Fibroblast of lung (primary cell): Measurements from ENCODE around the gene CENPN. TPM values are rescaled to one million over a fixed set of nuclear protein-coding genes. Genes with fewer than 3 reads are reported as not detected.

Source experiments
- DNase-seq, 2 donors: peaks; one replicate each; pipeline versions ENCODE4 v3.0.0 to v3.0.0-alpha.2; 2010; ENCODE audit warnings: low read depth in 2 of 2
- H2AFZ ChIP-seq: 2 replicates; pipeline ENCODE4 v1.5.1; 2012; ENCODE audit warnings: low read length, control low read depth, inconsistent platforms
- H3K27ac ChIP-seq: 2 replicates; pipeline ENCODE4 v1.5.1; 2011; ENCODE audit warnings: low read length, control low read depth; ENCODE audit not compliant: insufficient read depth
- H3K27me3 ChIP-seq: 2 replicates; pipeline ENCODE4 v1.5.1; 2011; ENCODE audit warnings: mild to moderate bottlenecking, low read length; ENCODE audit not compliant: control insufficient read depth, insufficient read depth
- H3K36me3 ChIP-seq: 2 replicates; pipeline ENCODE4 v1.5.1; 2011; ENCODE audit warnings: low read length; ENCODE audit not compliant: control insufficient read depth, insufficient read depth
- H3K4me1 ChIP-seq: 2 replicates; pipeline ENCODE4 v1.5.1; 2011; ENCODE audit warnings: low read length; ENCODE audit not compliant: control insufficient read depth, insufficient read depth; ENCODE audit errors: extremely low read depth
- H3K4me2 ChIP-seq: 2 replicates; pipeline ENCODE4 v1.5.1; 2011; ENCODE audit warnings: low read length, control low read depth; ENCODE audit not compliant: insufficient read depth; ENCODE audit errors: extremely low read depth
- H3K4me3 ChIP-seq, 4 experiments: fragments of 200-600 bp in 1 of 4; sonication (generic) in 1 of 4; replicated peaks in 1 of 4; 2 replicates each; pipeline ENCODE4 v1.5.1; 2011 to 2016; ENCODE audit warnings: low read length in 4 of 4, low read depth in 3 of 4, mild to moderate bottlenecking in 3 of 4, control low read depth in 2 of 4, inconsistent platforms in 1 of 4, mixed read lengths in 1 of 4; ENCODE audit not compliant: insufficient read depth in 1 of 4; ENCODE audit errors: control extremely low read depth in 1 of 4
- H3K79me2 ChIP-seq: 2 replicates; pipeline ENCODE4 v1.5.1; 2012; ENCODE audit warnings: mild to moderate bottlenecking, low read length, inconsistent platforms; ENCODE audit not compliant: control insufficient read depth, insufficient read depth
- H3K9ac ChIP-seq: 2 replicates; pipeline ENCODE4 v1.5.1; 2011; ENCODE audit warnings: mild to moderate bottlenecking, low read length, control low read depth; ENCODE audit not compliant: insufficient read depth
- H3K9me3 ChIP-seq: 2 replicates; pipeline ENCODE4 v1.5.1; 2012; ENCODE audit warnings: low read depth, low read length; ENCODE audit not compliant: control insufficient read depth, insufficient read depth
- H4K20me1 ChIP-seq: 2 replicates; pipeline ENCODE4 v1.5.1; 2011; ENCODE audit warnings: low read length; ENCODE audit not compliant: control insufficient read depth, insufficient read depth; ENCODE audit errors: extremely low read depth
- EZH2 ChIP-seq: IDR thresholded peaks from 2 replicates; pipeline ENCODE4 v1.5.1; 2012; ENCODE audit warnings: low read length, control low read depth, mild to moderate bottlenecking; ENCODE audit errors: missing control alignments
- polyA plus RNA-seq, 2 donors: library from polyadenylated mRNA; depleted of rRNA in 1 of 2; stranded (reverse) in 1 of 2; unstranded in 1 of 2; fragments of >200 nt; gene quantifications; 2 replicates each; pipeline ENCODE4 v1.2.1, GENCODE V29; 2011 to 2012; ENCODE audit warnings: missing spikeins in 1 of 2
- total RNA-seq: library from RNA; depleted of rRNA; stranded (reverse); fragments of >200 nt; gene quantifications from 2 replicates; pipeline ENCODE4 v1.2.1, GENCODE V29; 2014
- TF ChIP-seq, protein P1 (sequence below), 2 donors: IDR thresholded peaks in 1 of 2; conservative IDR thresholded peaks in 1 of 2; 1 replicate in 1 of 2; 2 replicates in 1 of 2; pipeline ENCODE4 v1.5.1; 2011 to 2012; ENCODE audit warnings: low read length in 2 of 2, control low read depth in 1 of 2, inconsistent platforms in 1 of 2, low read depth in 1 of 2, mild to moderate bottlenecking in 1 of 2

CENPN gene
- total and polyA plus RNA-seq, 2 donors (not counting 1 experiment from before 2014, with no cell fraction given): 19.5 to 33.8 TPM

DNA sequence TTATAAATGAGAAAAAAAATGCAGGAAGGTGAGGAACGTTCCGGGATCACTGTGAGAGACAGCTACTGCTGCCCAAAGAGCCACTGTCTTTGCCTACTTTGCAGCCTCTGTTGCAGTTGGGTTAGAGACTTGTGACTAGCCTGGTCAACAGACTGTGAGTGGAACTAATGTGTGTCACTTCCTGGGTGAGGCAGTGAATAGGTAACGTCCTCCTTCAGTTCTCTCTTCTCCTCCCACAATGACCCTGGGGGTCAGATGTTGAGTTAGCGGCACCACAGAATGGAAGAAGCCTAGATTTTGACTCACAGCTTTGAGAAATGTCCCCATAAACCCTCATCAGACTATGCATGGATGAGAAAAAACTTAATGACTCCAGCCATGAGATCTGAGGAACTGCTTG is 64.8 kb downstream of the CENPN start:
- Histone ChIP-seq H3K79me2 (no peaks in the 10 kb centered on the region), H3K27me3 (no peaks in the 10 kb centered on the region), H3K4me1 (no peaks in the 10 kb centered on the region), H3K9me3 (no peaks in the 10 kb centered on the region), H3K36me3 (no peaks in the 10 kb centered on the region), H4K20me1 (no peaks in the 10 kb centered on the region), H3K4me3 (no peak overlapping the region), H3K27ac (no peak overlapping the region), H3K4me2 (no peak overlapping the region), H2AFZ (no peak overlapping the region), H3K9ac (no peak overlapping the region)
- peak in 1 of 2 donors; percentile 9 for DNase-seq
- TF ChIP-seq EZH2: no peak
- TF ChIP-seq, protein P1, sequence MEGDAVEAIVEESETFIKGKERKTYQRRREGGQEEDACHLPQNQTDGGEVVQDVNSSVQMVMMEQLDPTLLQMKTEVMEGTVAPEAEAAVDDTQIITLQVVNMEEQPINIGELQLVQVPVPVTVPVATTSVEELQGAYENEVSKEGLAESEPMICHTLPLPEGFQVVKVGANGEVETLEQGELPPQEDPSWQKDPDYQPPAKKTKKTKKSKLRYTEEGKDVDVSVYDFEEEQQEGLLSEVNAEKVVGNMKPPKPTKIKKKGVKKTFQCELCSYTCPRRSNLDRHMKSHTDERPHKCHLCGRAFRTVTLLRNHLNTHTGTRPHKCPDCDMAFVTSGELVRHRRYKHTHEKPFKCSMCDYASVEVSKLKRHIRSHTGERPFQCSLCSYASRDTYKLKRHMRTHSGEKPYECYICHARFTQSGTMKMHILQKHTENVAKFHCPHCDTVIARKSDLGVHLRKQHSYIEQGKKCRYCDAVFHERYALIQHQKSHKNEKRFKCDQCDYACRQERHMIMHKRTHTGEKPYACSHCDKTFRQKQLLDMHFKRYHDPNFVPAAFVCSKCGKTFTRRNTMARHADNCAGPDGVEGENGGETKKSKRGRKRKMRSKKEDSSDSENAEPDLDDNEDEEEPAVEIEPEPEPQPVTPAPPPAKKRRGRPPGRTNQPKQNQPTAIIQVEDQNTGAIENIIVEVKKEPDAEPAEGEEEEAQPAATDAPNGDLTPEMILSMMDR (conservative IDR thresholded peaks at IDR 0.05 in 1 of 2, IDR thresholded peaks at IDR 0.05 in 1 of 2; ENCODE audit: low read depth in 1 of 2, low read length in 2 of 2): no peak

DNA sequence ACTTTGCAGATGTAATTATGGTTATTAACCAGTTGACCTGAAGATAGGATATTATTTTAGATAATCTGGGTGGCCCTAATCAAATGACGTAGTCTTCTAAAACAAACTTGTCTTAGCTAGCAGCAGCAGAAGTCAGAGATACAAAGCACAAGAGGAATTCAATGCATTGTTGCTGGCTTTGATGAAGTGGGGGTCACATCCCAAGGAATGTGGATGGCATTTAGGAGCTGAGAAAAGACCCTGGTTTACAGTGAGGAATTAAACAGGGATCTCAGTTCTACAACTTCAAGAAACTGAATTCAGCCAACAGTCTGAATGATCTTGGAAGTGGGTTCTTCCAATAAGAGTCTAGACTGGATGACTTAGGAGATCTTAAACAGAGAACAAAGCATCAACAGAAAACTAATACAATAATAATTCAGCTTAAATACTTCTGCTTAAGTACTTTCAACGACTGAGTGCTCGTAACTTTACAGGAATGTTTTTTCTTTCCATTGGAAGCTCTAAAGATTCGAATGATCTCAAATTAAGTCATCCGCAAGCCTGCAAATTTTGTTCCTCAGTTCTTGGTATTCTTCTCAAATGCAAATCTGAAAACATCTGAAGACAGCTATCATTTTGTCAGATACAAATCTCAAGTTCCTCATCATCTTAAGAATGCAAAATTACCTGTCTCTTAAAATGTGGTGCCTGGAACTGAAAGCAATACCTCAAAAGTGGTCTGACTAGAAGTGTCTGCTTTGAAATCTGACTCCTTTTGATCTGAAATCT is 66.7 kb downstream of the CENPN start:
- TF ChIP-seq EZH2: no peak
- TF ChIP-seq, protein P1 (conservative IDR thresholded peaks at IDR 0.05 in 1 of 2, IDR thresholded peaks at IDR 0.05 in 1 of 2; ENCODE audit: low read depth in 1 of 2, low read length in 2 of 2): no peak
- DNase-seq: no peak
- Histone ChIP-seq H4K20me1 (no peaks in the 10 kb centered on the region), H3K27ac (no peak overlapping the region), H3K9ac (no peak overlapping the region), H3K4me1 (peaks cover 2% of the 10 kb centered on the region), H3K36me3 (no peaks in the 10 kb centered on the region), H3K4me2 (no peak overlapping the region), H3K4me3 (no peak overlapping the region), H3K27me3 (no peaks in the 10 kb centered on the region), H3K79me2 (no peaks in the 10 kb centered on the region), H2AFZ (no peak overlapping the region), H3K9me3 (no peaks in the 10 kb centered on the region)

DNA sequence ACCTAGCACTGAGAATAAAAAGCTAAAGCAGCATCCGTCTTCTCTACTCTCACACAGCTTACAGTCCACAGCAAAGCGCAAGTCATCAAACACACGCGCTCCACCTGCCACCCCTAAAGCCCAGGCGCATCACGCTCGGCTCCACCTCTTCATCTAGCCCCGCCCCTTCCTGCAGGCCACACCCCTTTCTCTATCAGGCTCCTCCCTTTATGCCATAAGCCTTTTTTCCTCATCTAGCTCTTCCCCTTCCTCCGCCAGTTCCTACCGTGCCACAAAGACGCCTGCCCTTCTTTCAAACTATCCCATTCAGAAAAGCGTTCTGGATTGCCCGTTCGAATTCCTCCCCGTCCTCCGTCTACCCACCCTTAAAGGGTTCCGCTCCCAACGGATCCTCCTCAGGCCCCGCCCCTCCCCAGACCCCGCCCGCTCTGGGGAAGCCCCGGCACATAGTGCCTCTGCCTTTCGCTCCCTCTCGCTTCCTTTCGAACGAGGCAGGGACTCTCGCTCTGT is 69.6 kb downstream of the CENPN start:
- Histone ChIP-seq H3K27ac (peak overlapping the region; percentile 97), H4K20me1 (no peaks in the 10 kb centered on the region), H3K4me1 (peaks cover 2% of the 10 kb centered on the region), H3K4me2 (peak overlapping the region; percentile 100), H3K4me3 (peak overlapping the region; percentile 66 to 89 (median 82)), H3K79me2 (no peaks in the 10 kb centered on the region), H3K9me3 (no peaks in the 10 kb centered on the region), H3K36me3 (no peaks in the 10 kb centered on the region), H2AFZ (peak overlapping the region; percentile 97), H3K27me3 (no peaks in the 10 kb centered on the region), H3K9ac (peak overlapping the region; percentile 92)
- TF ChIP-seq, protein P1 (conservative IDR thresholded peaks at IDR 0.05 in 1 of 2, IDR thresholded peaks at IDR 0.05 in 1 of 2; ENCODE audit: low read depth in 1 of 2, low read length in 2 of 2): no peak
- no peak for TF ChIP-seq EZH2
- DNase-seq: peak in 1 of 2 donors; percentile 87
